Nucleus accumbens (tissue), 56 donors: Measurements from ENCODE around the gene HES6.

Experiments
- DNase-seq, 56 donors: peaks; one replicate each; lab custom pipeline; 2025; lab: John Stamatoyannopoulos, UW

The HES6 gene

GRCh38 chr2:238237431-238238135, 2.3 kb downstream of the HES6 start:
- DNase-seq = no peak

GRCh38 chr2:238236571-238236970, 3.3 kb downstream of the HES6 start:
- no peak for DNase-seq

- no peak for DNase-seq
These were observed 4.0 kb downstream of the HES6 start for GRCh38 chr2:238235856-238236255.

- DNase-seq = no peak
These were observed 4.5 kb downstream of the HES6 start for GRCh38 chr2:238235331-238235732.

- DNase-seq = no peak
These were observed 6.2 kb downstream of the HES6 start for GRCh38 chr2:238233625-238234024.

GRCh38 chr2:238231809-238232208, 8.0 kb downstream of the HES6 start:
- DNase-seq = no peak

GRCh38 chr2:238231251-238231793, 8.5 kb downstream of the HES6 start:
- peak in 47 of 56 donors; percentile 13 to 85 (median 58) for DNase-seq

- DNase-seq = no peak
These were observed 9.1 kb downstream of the HES6 start for GRCh38 chr2:238230699-238231098.

- DNase-seq = no peak
These were observed 11.1 kb downstream of the HES6 start for GRCh38 chr2:238228700-238229099.

GRCh38 chr2:238227587-238228032, 12.2 kb downstream of the HES6 start:
- no peak for DNase-seq

- DNase-seq = no peak
These were observed 12.9 kb downstream of the HES6 start for GRCh38 chr2:238226698-238227586.

GRCh38 chr2:238225911-238226697, 13.7 kb downstream of the HES6 start:
- DNase-seq = peak in 2 of 56 donors; percentile 21 to 37

GRCh38 chr2:238225121-238225520, 14.7 kb downstream of the HES6 start:
- DNase-seq = no peak

GRCh38 chr2:238224356-238225035, 15.3 kb downstream of the HES6 start:
- DNase-seq = no peak

- DNase-seq = peak in 48 of 56 donors; percentile 8 to 82 (median 61)
These were observed 18.8 kb downstream of the HES6 start for GRCh38 chr2:238220892-238221521.

- DNase-seq = peak in 12 of 56 donors; percentile 26 to 75 (median 62)
These were observed 19.5 kb downstream of the HES6 start for GRCh38 chr2:238220274-238220891.

GRCh38 chr2:238216651-238217184, 23.1 kb downstream of the HES6 start:
- peak in 55 of 56 donors; percentile 52 to 96 (median 86) for DNase-seq

- DNase-seq = no peak
These were observed 32.8 kb downstream of the HES6 start for GRCh38 chr2:238207006-238207405.
